GM18867 (cell line): ENCODE results near the gene ABHD17C.
"Not testable (repeated sequence)": the region's sequence is repeated elsewhere in the genome, so short reads cannot be mapped to it uniquely, and the experiment has no call there.

ENCODE experiments used
- ATAC-seq: cut with Tn5 transposase; IDR thresholded peaks from one replicate; pipeline ENCODE4 v1.9.1; 2021; ENCODE audit warnings: mild to moderate bottlenecking, moderate library complexity; ENCODE audit not compliant: unreplicated experiment

The ABHD17C gene

DNA sequence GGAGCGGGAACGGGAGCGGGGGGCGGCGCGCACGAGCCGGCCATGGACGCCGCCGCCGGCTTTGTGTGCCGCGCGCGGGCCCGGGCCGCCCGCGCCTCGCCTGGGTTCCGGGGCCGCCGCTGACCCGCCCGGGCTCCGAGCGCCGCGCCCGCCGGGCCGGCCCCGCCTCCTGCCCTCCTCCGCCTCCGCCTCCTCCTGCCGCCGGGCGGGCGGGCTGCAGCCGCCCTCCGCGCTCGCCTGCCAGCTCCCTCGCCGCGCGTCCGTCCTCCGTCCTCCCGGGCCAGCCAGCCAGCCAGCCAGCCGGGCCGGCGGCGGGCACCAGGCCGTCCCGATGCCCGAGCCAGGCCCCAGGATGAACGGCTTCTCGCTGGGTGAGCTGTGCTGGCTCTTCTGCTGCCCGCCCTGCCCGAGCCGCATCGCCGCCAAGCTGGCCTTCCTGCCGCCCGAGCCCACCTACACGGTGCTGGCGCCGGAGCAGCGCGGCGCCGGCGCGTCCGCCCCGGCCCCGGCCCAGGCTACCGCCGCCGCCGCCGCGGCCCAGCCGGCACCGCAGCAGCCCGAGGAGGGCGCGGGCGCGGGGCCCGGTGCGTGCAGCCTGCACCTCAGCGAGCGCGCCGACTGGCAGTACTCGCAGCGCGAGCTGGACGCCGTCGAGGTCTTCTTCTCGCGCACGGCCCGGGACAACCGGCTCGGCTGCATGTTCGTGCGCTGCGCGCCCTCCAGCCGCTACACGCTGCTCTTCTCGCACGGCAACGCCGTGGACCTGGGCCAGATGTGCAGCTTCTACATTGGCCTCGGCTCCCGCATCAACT is at the start of gene ABHD17C:
ABHD17C (plus strand) TSS at position 212 of the 812 bp plus-strand sequence; CDS start at position 332, 120 bp downstream.
- ATAC-seq, result peak; percentile 79

- no peak for ATAC-seq
Measured at GRCh38 chr15:80645494-80646065, 49.5 kb upstream of the ABHD17C start.

- not testable (repeated sequence) for ATAC-seq
Measured at GRCh38 chr15:80647424-80647823, 47.7 kb upstream of the ABHD17C start.

DNA sequence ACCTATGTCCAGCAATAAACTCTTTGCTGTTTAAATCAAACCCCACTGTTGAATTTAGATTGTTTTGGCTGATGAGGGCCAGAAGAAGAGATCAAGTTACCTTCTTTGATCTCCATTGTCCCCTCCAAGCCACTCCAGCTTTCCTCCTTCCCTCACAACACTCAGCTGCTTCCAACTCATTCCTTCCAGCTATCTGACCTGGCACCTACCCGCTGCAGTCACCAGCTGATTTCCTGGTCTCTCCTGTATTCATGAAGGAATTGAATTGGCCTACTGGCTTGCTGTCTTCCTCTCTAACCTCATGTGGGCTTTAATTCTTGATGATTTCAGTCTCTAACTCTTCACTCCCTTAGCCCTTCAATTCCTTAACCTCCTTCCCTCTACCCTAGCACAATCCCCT is 40.8 kb upstream of the ABHD17C start:
- ATAC-seq, result no peak

- ATAC-seq, result no peak
Measured at GRCh38 chr15:80659375-80659774, 35.7 kb upstream of the ABHD17C start.

DNA sequence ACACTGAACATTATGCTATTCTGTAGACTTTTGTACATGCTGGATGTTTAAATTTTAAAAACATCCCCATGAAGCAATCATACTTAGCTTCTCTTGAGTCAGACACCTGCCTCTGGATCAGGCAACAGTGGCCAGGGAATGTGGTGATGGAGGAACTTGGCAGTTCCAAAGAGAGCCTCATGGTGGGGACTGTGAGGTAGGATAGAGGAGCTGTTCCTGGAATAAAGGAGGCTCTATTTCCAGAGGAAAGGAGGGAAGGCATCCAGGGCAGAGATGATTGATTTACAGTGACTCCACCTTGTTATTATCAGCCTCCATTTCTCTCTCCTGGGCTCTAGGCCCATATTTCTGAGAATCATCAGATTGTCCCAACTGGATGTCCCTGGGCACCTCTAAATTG is 35.0 kb upstream of the ABHD17C start:
- no peak for ATAC-seq

GRCh38 chr15:80662129-80662528 is 33.0 kb upstream of the ABHD17C start:
- no peak for ATAC-seq

- no peak for ATAC-seq
Measured at GRCh38 chr15:80662757-80663553, 32.2 kb upstream of the ABHD17C start.

- no peak for ATAC-seq
Measured at GRCh38 chr15:80665151-80665550, 30.0 kb upstream of the ABHD17C start.

- ATAC-seq, result no peak
Measured at GRCh38 chr15:80667936-80668335, 27.2 kb upstream of the ABHD17C start.

DNA sequence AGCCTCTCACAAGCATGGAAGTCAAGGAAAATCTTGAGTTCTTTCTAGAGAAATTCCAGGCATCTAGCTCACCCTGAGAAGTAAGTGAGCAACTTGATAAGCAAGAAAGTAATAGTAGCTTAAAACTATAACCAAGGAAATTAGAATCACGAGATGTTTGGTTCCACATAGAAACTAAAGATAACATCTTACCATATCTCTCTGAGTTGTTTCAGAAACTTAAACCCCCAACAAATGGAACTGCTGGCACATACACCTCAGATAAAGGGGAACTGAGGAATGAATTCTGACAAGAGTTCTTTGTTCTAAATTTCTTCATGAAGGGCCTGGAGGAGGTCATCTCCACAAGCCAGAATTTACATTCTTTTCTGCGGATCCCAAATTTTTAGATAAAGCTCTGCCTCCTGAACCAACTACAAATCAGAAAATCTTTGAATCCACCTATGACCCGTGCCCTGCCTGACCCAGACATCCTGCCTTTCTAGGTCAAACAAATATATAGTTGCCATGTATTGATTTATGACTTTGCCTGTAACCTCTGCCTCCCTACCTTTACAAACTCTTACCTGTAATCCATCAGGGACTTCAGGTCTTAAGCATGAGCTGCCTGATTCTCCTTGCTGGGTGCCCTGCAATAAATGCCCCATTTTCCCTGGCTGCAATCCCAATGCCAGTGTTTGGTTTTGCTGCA is 26.4 kb upstream of the ABHD17C start:
- ATAC-seq, result no peak

GRCh38 chr15:80669663-80670273 is 25.3 kb upstream of the ABHD17C start:
- ATAC-seq, result no peak

- ATAC-seq, result no peak
Measured at GRCh38 chr15:80673561-80674244, 21.4 kb upstream of the ABHD17C start.

- no peak for ATAC-seq
Measured at GRCh38 chr15:80674245-80674614, 20.9 kb upstream of the ABHD17C start.

DNA sequence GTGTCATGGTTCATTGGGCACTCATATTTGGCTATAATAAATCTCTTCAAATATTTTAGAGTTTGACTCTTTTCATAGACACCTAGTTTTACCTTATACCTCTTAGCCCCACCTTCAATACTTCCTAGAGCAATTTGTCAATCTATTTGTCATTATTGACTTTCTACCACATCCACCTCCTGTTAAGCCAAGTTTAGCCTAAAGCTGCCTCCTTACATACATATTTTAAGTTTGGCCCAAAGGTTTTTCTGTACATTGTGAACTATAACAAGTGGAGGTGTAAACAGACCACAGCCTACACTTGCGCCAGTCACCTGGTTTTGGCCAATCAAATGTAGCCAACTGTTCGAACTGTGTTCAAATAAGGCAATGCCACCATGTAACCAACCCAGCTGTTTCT is 18.1 kb upstream of the ABHD17C start:
- ATAC-seq, result no peak

GRCh38 chr15:80679167-80679803 is 15.8 kb upstream of the ABHD17C start:
- no peak for ATAC-seq

DNA sequence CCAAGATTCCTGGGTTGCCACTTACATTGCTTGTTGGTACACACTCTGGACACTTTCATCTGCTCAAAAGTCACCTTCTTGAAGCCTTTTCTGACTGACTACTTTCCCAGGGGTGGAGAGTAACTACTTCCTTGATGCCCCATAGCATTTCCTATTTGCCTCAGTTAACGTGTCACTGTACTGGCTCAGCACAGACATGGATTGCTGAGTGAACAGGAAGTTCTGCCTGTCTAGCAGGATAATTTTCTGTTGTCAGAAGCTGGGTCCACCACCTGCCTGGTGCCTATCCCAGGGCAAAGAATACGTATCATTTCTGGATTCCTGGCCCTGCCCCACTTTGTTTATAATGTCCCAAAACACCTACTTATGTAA is 15.3 kb upstream of the ABHD17C start:
- ATAC-seq, result no peak

DNA sequence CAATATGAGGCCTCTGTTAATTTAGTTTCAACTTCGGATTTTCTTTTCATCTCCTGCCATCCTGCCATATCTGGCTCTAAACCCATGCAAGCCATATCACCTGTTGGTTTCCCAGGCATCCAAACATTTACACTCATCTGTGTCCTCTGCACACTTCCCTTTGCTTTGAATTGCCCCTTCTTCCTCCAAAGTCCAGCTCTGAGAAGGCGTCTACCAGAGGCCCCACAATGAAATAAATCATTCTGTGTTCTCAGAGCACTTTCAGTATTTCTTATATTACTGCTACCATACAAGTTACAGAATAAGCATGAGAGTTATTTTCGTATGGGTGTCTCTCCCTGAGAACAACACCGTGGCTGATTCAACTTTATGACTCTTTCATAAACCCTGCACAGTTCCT is 12.9 kb upstream of the ABHD17C start:
- no peak for ATAC-seq

GRCh38 chr15:80684697-80685096 is 10.4 kb upstream of the ABHD17C start:
- ATAC-seq, result no peak

- no peak for ATAC-seq
Measured at GRCh38 chr15:80685628-80686027, 9.5 kb upstream of the ABHD17C start.
